Spinal cord (tissue), 10 donors: ENCODE data around the gene CCDC71L. TPM values are rescaled to one million over a fixed set of nuclear protein-coding genes. Genes with fewer than 3 reads are reported as not detected.

Experiments
- DNase-seq, 6 donors: peaks; one replicate each; pipeline versions ENCODE4 v3.0.0 to v3.0.0-alpha.2; 2013 to 2015; ENCODE audit warnings: low spot score in 6 of 6, low read depth in 4 of 6
- H3K27ac ChIP-seq: one replicate; pipeline ENCODE4 v1.5.1; 2013; ENCODE audit warnings: low read depth, low read length, control low read depth
- H3K27me3 ChIP-seq: one replicate; pipeline ENCODE4 v1.6.1; 2013; ENCODE audit warnings: low read length; ENCODE audit not compliant: control insufficient read depth, insufficient read depth
- H3K36me3 ChIP-seq: one replicate; pipeline ENCODE4 v1.6.1; 2013; ENCODE audit warnings: low read length; ENCODE audit not compliant: control insufficient read depth, insufficient read depth
- H3K4me1 ChIP-seq: one replicate; pipeline ENCODE4 v1.6.1; 2013; ENCODE audit warnings: low read length; ENCODE audit not compliant: control insufficient read depth, insufficient read depth
- H3K4me3 ChIP-seq: one replicate; pipeline ENCODE4 v1.5.1; 2013; ENCODE audit warnings: low read depth, low read length, control low read depth
- H3K9me3 ChIP-seq: one replicate; pipeline ENCODE4 v1.6.1; 2013; ENCODE audit warnings: low read length; ENCODE audit not compliant: control insufficient read depth, insufficient read depth
- WGBS: methylation state at CpG from one replicate; pipeline ENCODE4 v1.1.5; 2013; ENCODE audit warnings: missing lambda C conversion rate; ENCODE audit not compliant: insufficient coverage; 5-methylcytosine and 5-hydroxymethylcytosine counted together
- polyA plus RNA-seq, 2 donors: library from polyadenylated mRNA; unstranded; fragments of 120-200 nt; gene quantifications; one replicate each; pipeline ENCODE4 v1.2.1, GENCODE V29; 2013; ENCODE audit not compliant: insufficient read length in 2 of 2
- total RNA-seq, 2 donors: library from RNA; depleted of rRNA in 1 of 2; stranded (reverse); fragments of 120-200 nt in 1 of 2; fragments of >200 nt in 1 of 2; gene quantifications; one replicate each; pipeline versions ENCODE4 v1.2.3 to v1.2.4, GENCODE V29; 2013 to 2014
- donor health status: healthy.

CCDC71L gene
- total and polyA plus RNA-seq, 4 donors = 8.0 to 11.8 (median 9.8) TPM

GRCh38 chr7:106659963-106660861, 746 bp downstream of the CCDC71L start:
- Histone ChIP-seq H3K4me1 (peaks cover 5% of the 10 kb centered on the region), H3K27me3 (no peaks in the 10 kb centered on the region), H3K9me3 (no peaks in the 10 kb centered on the region), H3K36me3 (no peaks in the 10 kb centered on the region), H3K4me3 (peak overlapping the region; percentile 75), H3K27ac (peak overlapping the region; percentile 69)
- WGBS = under 1% methylated on average over 101 of the region's 101 CpGs
- DNase-seq = peak in 3 of 6 donors; percentile 20 to 80 (median 77)

- WGBS = 0% methylated on average over 6 of the region's 12 CpGs
- Histone ChIP-seq H3K4me3 (peak overlapping the region; percentile 75), H3K4me1 (peaks cover 5% of the 10 kb centered on the region), H3K27me3 (no peaks in the 10 kb centered on the region), H3K27ac (peak overlapping the region; percentile 47), H3K9me3 (no peaks in the 10 kb centered on the region), H3K36me3 (no peaks in the 10 kb centered on the region)
- DNase-seq = peak in 2 of 6 donors; percentile 4 to 50
These were observed 1.6 kb downstream of the CCDC71L start for GRCh38 chr7:106659166-106659962.

- no peaks in the 10 kb centered on the region for H3K27me3 ChIP-seq
- H3K27ac ChIP-seq = no peak overlapping the region
- H3K4me1 ChIP-seq = peaks cover 5% of the 10 kb centered on the region
- no peaks in the 10 kb centered on the region for H3K36me3 ChIP-seq
- DNase-seq = no peak
- no peak overlapping the region for H3K4me3 ChIP-seq
- WGBS = no CpG with 5 or more reads among the region's 6 CpGs
- no peaks in the 10 kb centered on the region for H3K9me3 ChIP-seq
These were observed 2.4 kb downstream of the CCDC71L start for GRCh38 chr7:106658316-106659165.

DNA sequence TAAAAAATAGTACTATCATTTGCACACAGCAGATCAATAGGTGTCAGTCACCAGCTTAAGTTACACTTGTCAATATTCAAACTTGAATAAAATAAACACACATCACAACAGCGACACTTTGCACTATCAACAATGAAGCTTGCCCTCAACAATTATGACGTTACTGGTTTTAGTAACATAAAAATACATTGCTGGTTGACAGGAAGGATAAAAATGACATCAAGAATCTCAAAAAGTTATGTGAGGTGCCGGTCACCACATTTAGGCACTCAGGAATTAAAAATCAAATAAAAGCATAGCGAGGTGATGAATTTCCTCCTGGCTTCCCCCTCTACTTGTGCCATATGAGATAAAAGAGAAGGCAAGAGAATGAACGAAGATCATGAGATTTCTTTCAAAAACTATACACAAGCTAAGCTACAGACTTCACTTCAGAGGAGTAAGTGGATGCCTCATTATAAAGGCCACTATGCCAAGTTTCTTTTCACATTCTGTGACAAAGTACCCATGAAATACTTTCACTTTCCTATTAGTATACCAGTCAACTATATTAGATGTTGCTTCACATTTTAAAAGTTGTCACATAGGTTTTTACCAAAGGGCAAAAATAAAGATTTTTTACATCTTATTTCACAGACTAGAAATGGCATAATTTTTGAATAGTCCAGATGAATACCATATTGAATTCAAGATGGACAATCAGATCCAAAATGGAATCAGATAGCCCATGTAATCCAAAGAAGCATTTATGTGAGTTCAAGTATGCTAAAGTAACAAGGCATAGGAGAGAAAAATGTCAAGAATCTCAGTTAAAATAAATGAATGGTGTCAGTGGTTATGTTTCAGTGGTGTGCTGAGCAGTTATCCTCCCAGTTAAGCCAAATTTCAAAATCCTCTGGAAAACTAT, 3.6 kb downstream of the CCDC71L start:
- Histone ChIP-seq H3K9me3 (no peaks in the 10 kb centered on the region), H3K4me1 (peaks cover 5% of the 10 kb centered on the region), H3K36me3 (no peaks in the 10 kb centered on the region), H3K27ac (no peak overlapping the region), H3K27me3 (no peaks in the 10 kb centered on the region), H3K4me3 (no peak overlapping the region)
- WGBS = no CpG with 5 or more reads among the region's 5 CpGs
- DNase-seq = no peak

- WGBS = 100% methylated on average over 4 of the region's 5 CpGs
- Histone ChIP-seq H3K36me3 (no peaks in the 10 kb centered on the region), H3K4me3 (no peak overlapping the region), H3K27me3 (no peaks in the 10 kb centered on the region), H3K4me1 (peaks cover 5% of the 10 kb centered on the region), H3K27ac (no peak overlapping the region), H3K9me3 (no peaks in the 10 kb centered on the region)
- no peak for DNase-seq
These were observed 5.1 kb downstream of the CCDC71L start for GRCh38 chr7:106655703-106656498.

DNA sequence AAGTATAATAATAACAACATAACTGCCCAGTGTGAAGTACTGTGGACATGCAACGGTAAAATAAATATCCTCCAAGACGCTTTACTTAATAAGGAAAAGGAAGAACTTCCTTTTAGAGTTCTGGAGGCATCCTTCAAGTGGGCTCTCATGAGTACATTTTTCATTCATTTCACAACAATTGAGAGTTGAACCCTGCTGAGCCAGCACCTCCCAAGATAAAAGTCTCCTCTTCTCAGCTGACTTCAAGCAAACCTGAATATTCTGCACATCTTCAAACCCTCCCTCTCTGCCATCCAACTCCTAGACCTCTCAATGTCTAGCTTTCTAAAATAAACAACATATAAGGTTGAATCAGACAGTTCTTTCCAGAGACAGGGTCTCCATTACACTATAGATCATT, 7.5 kb downstream of the CCDC71L start:
- no peaks in the 10 kb centered on the region for H3K36me3 ChIP-seq
- no peak overlapping the region for H3K4me3 ChIP-seq
- H3K27ac ChIP-seq = no peak overlapping the region
- no peaks in the 10 kb centered on the region for H3K4me1 ChIP-seq
- WGBS = 67% methylated on average over 1 of the region's 2 CpGs
- DNase-seq = no peak
- no peaks in the 10 kb centered on the region for H3K27me3 ChIP-seq
- no peaks in the 10 kb centered on the region for H3K9me3 ChIP-seq

- Histone ChIP-seq H3K9me3 (no peaks in the 10 kb centered on the region), H3K27ac (no peak overlapping the region), H3K4me3 (no peak overlapping the region), H3K36me3 (no peaks in the 10 kb centered on the region), H3K4me1 (no peaks in the 10 kb centered on the region), H3K27me3 (no peaks in the 10 kb centered on the region)
- WGBS = no CpG with 5 or more reads among the region's 2 CpGs
- DNase-seq = no peak
These were observed 8.0 kb downstream of the CCDC71L start for GRCh38 chr7:106652909-106653308.

- Histone ChIP-seq H3K27ac (no peak overlapping the region), H3K9me3 (no peaks in the 10 kb centered on the region), H3K4me3 (no peak overlapping the region), H3K4me1 (no peaks in the 10 kb centered on the region), H3K27me3 (no peaks in the 10 kb centered on the region), H3K36me3 (no peaks in the 10 kb centered on the region)
- DNase-seq = no peak
These were observed 8.9 kb downstream of the CCDC71L start for GRCh38 chr7:106652092-106652491.
